KMS-11 (cell line): ENCODE measurements around the gene PNPLA5.

Experiments
- H2AFZ ChIP-seq: fragments of 200-600 bp; sonication (generic); 2 replicates; pipeline ENCODE4 v1.6.1; 2016; ENCODE audit warnings: antibody characterized with exemption, mixed run types, low read depth
- H3K27ac ChIP-seq: fragments of 200-600 bp; sonication (generic); 2 replicates; pipeline ENCODE4 v1.6.1; 2016; ENCODE audit warnings: mild to moderate bottlenecking, mixed run types
- H3K27me3 ChIP-seq: fragments of 200-600 bp; sonication (generic); 2 replicates; pipeline ENCODE4 v1.6.1; 2017; ENCODE audit warnings: mild to moderate bottlenecking, low read depth, mixed run types, moderate library complexity; ENCODE audit not compliant: insufficient read depth
- H3K36me3 ChIP-seq: fragments of 200-600 bp; sonication (generic); 2 replicates; pipeline ENCODE4 v1.6.1; 2017; ENCODE audit warnings: mild to moderate bottlenecking, mixed run types; ENCODE audit not compliant: insufficient read depth
- H3K4me1 ChIP-seq: fragments of 200-600 bp; sonication (generic); 2 replicates; pipeline ENCODE4 v1.6.1; 2016; ENCODE audit warnings: mild to moderate bottlenecking, low read depth, mixed run types; ENCODE audit not compliant: poor library complexity, severe bottlenecking
- H3K4me2 ChIP-seq: fragments of 200-600 bp; sonication (generic); 2 replicates; pipeline ENCODE4 v1.7.0; 2016; ENCODE audit warnings: mild to moderate bottlenecking, mixed run types
- H3K4me3 ChIP-seq: fragments of 200-600 bp; sonication (generic); IDR thresholded peaks from 2 replicates; pipeline ENCODE4 v1.6.1; 2017; ENCODE audit warnings: low read depth, low read length, mixed read lengths; ENCODE audit not compliant: insufficient read depth
- H3K79me2 ChIP-seq: fragments of 200-600 bp; sonication (generic); 2 replicates; pipeline ENCODE4 v1.6.1; 2016; ENCODE audit warnings: low read depth, mixed run types; ENCODE audit not compliant: insufficient read depth
- H3K9ac ChIP-seq: fragments of 200-600 bp; sonication (generic); 2 replicates; pipeline ENCODE4 v1.6.1; 2016; ENCODE audit warnings: mild to moderate bottlenecking, mixed run types
- H4K20me1 ChIP-seq: fragments of 200-600 bp; sonication (generic); 2 replicates; pipeline ENCODE4 v1.6.1; 2016; ENCODE audit warnings: mild to moderate bottlenecking, mixed run types; ENCODE audit not compliant: insufficient read depth
- TF ChIP-seq, protein P1 (sequence below): fragments of 200-600 bp; sonication (generic); conservative IDR thresholded peaks from 2 replicates; pipeline ENCODE4 v1.6.1; 2017; ENCODE audit warnings: low read depth, mild to moderate bottlenecking, antibody characterized with exemption, low read length, moderate library complexity, mixed read lengths

The PNPLA5 gene

GRCh38 chr22:43923631-43924464, 32.0 kb upstream of the PNPLA5 start, which contains the start of gene PNPLA3:
PNPLA3 (plus strand) TSS chr22:43923805; CDS start chr22:43923912, 107 bp downstream.
- Histone ChIP-seq H3K79me2 (no peaks in the 10 kb centered on the region), H3K9ac (no peak within 1 kb of the TSS), H3K4me2 (no peak within 1 kb of the TSS), H3K27me3 (peaks cover 27% of the 10 kb centered on the region; the same call in 1 of the 2 replicates), H2AFZ (peak within 1 kb of the TSS; percentile 47; the same call in 1 of the 2 replicates), H3K4me3 (no peak within 1 kb of the TSS), H3K27ac (no peak within 1 kb of the TSS), H4K20me1 (no peaks in the 10 kb centered on the region), H3K36me3 (no peaks in the 10 kb centered on the region), H3K4me1 (no peaks in the 10 kb centered on the region)
- TF ChIP-seq, protein P1, sequence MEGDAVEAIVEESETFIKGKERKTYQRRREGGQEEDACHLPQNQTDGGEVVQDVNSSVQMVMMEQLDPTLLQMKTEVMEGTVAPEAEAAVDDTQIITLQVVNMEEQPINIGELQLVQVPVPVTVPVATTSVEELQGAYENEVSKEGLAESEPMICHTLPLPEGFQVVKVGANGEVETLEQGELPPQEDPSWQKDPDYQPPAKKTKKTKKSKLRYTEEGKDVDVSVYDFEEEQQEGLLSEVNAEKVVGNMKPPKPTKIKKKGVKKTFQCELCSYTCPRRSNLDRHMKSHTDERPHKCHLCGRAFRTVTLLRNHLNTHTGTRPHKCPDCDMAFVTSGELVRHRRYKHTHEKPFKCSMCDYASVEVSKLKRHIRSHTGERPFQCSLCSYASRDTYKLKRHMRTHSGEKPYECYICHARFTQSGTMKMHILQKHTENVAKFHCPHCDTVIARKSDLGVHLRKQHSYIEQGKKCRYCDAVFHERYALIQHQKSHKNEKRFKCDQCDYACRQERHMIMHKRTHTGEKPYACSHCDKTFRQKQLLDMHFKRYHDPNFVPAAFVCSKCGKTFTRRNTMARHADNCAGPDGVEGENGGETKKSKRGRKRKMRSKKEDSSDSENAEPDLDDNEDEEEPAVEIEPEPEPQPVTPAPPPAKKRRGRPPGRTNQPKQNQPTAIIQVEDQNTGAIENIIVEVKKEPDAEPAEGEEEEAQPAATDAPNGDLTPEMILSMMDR = no peak

DNA sequence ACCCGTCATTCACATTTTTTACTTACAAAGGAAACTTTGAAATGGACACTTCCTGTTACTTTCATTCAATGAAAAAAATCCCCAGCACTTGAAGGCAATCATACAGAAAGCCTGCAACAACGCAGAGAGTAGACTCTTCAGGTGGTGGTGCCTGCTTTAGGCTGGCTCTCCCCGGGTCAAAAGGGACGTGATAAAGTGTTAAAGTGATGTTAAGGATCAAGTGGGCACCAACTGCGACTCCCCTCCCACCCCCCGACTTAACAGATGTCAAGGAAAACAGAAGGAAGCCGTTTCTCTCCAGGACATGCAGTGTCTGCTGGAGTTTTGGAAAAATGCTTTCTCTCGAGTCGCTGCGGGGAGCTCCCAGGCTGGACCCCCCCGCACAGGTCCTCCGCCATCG, 31.4 kb upstream of the PNPLA5 start:
- no peak overlapping the region for H3K4me3 ChIP-seq
- H3K27ac ChIP-seq = no peak overlapping the region
- no peak overlapping the region for H3K9ac ChIP-seq

GRCh38 chr22:43922123-43922522, 30.3 kb upstream of the PNPLA5 start:
- Histone ChIP-seq H3K79me2 (no peaks in the 10 kb centered on the region), H3K27me3 (peaks cover 14% of the 10 kb centered on the region; the same call in 1 of the 2 replicates), H3K36me3 (no peaks in the 10 kb centered on the region), H3K4me1 (no peaks in the 10 kb centered on the region), H3K4me2 (no peak overlapping the region), H4K20me1 (no peaks in the 10 kb centered on the region), H3K27ac (no peak overlapping the region), H3K4me3 (no peak overlapping the region), H3K9ac (no peak overlapping the region), H2AFZ (no peak overlapping the region)
- TF ChIP-seq, protein P1 = no peak

More for the DNA sequence above, 31.4 kb upstream of the PNPLA5 start:
- TF ChIP-seq, protein P1 = no peak
- Histone ChIP-seq H3K4me2 (no peak overlapping the region), H3K27me3 (peaks cover 20% of the 10 kb centered on the region; the same call in 1 of the 2 replicates), H3K4me1 (no peaks in the 10 kb centered on the region), H3K36me3 (no peaks in the 10 kb centered on the region), H2AFZ (peak overlapping the region; percentile 47; the same call in 1 of the 2 replicates), H3K79me2 (no peaks in the 10 kb centered on the region), H4K20me1 (no peaks in the 10 kb centered on the region)

DNA sequence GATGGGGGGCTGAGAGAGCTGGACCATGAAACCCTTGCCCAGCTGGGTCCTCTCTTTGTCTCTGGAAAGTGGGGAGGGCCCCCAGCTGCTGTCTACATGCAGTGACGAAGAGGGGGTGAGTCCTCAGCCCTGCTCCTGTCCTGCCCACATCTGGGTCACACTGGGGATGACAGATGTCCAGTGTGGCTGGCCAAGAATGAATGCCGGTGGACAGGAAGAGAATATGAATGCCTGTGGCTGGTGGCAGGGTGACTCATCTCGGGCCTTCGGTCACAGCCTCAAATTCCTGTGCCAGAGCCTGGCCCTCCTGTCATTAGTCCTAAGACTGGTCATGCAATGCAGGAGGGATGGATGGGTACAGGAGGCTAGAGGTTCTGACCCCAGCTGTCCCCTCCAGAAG, 29.6 kb upstream of the PNPLA5 start:
- Histone ChIP-seq H3K27me3 (peaks cover 15% of the 10 kb centered on the region; the same call in 1 of the 2 replicates), H3K36me3 (no peaks in the 10 kb centered on the region), H3K27ac (no peak overlapping the region), H3K79me2 (no peaks in the 10 kb centered on the region), H3K9ac (no peak overlapping the region), H3K4me1 (no peaks in the 10 kb centered on the region), H2AFZ (no peak overlapping the region), H3K4me2 (no peak overlapping the region), H4K20me1 (no peaks in the 10 kb centered on the region), H3K4me3 (no peak overlapping the region)
- TF ChIP-seq, protein P1 = no peak
